Erythroblast (primary cell): ENCODE data around the gene OR1D5.

Source experiments
- GATA1 ChIP-seq: IDR thresholded peaks from 2 replicates; pipeline ENCODE4 v1.6.1; 2011; ENCODE audit warnings: low read depth, mild to moderate bottlenecking, control low read depth, low read length, moderate library complexity
- POLR2A ChIP-seq: IDR thresholded peaks from 2 replicates; pipeline ENCODE4 v1.6.1; 2011; ENCODE audit warnings: mild to moderate bottlenecking, low read length

DNA sequence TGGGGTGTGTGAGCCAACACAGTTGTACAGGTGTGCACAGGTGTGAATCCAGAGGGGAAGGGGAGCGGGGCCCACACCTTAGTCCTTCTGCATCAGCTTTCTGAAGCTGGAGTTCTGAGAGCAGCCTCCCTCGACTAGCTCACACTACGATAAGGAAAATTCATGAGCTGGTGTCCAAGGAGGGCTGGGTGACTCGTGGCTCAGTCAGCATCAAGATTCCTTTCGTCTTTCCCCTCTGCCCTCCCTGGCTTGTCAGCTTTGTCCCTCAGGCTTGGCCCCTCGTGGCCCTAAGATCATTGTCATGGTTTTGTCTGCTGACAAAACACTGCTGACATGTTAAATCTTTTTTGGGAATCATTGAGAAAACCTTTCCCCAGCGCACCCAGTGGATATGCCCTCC, 47.5 kb downstream of the OR1D5 start:
- TF ChIP-seq POLR2A, result no peak
- TF ChIP-seq GATA1, result no peak
